Natural killer cell (primary cell): Measurements from ENCODE around the gene SH3BP5. TPM values are rescaled to one million over a fixed set of nuclear protein-coding genes. Genes with fewer than 3 reads are reported as not detected.
A peak's percentile ranks its signal among the peaks of the same experiment; 100 is the strongest.

Experiments
- ATAC-seq, 3 donors: fragments of 150-1000 bp in 2 of 3; fragments of 200-7000 bp in 1 of 3; cut with Tn5 transposase; 1 replicate in 1 of 3; 2 replicates in 2 of 3; pipeline ENCODE4 v1.10.0; 2021; ENCODE audit warnings: mild to moderate bottlenecking in 2 of 3, moderate library complexity in 2 of 3
- DNase-seq, 2 donors: peaks; one replicate each; pipeline versions ENCODE4 v3.0.0 to v3.0.0-alpha.2; 2013 to 2021; ENCODE audit warnings: mixed read lengths in 1 of 2
- H3K27ac ChIP-seq: one replicate; pipeline ENCODE4 v1.5.1; 2013; ENCODE audit warnings: mild to moderate bottlenecking, low read length
- H3K27me3 ChIP-seq: one replicate; pipeline ENCODE4 v1.6.1; 2013; ENCODE audit warnings: low read length; ENCODE audit not compliant: control insufficient read depth, insufficient read depth
- H3K36me3 ChIP-seq: one replicate; pipeline ENCODE4 v1.6.1; 2013; ENCODE audit warnings: low read length; ENCODE audit not compliant: control insufficient read depth, insufficient read depth
- H3K4me1 ChIP-seq: one replicate; pipeline ENCODE4 v1.6.1; 2013; ENCODE audit warnings: low read length; ENCODE audit not compliant: control insufficient read depth, insufficient read depth
- H3K4me3 ChIP-seq: one replicate; pipeline ENCODE4 v1.5.1; 2013; ENCODE audit warnings: low read length
- H3K9me3 ChIP-seq: one replicate; pipeline ENCODE4 v1.6.1; 2013; ENCODE audit warnings: low read length; ENCODE audit not compliant: control insufficient read depth, insufficient read depth
- H3K27ac Mint-ChIP-seq, 2 donors: one replicate each; pipeline ENCODE4 v1.8.0; 2022; ENCODE audit warnings: mild to moderate bottlenecking in 2 of 2, mixed read lengths in 2 of 2, moderate library complexity in 1 of 2
- H3K27me3 Mint-ChIP-seq, 2 donors: one replicate each; pipeline ENCODE4 v1.8.0; 2022; ENCODE audit warnings: low read depth in 2 of 2, mixed read lengths in 2 of 2
- H3K36me3 Mint-ChIP-seq: one replicate; pipeline ENCODE4 v1.8.0; 2022; ENCODE audit warnings: mixed read lengths
- H3K4me1 Mint-ChIP-seq, 2 donors: one replicate each; pipeline ENCODE4 v1.8.0; 2022; ENCODE audit warnings: mixed read lengths in 2 of 2
- H3K4me3 Mint-ChIP-seq: one replicate; pipeline ENCODE4 v1.8.0; 2022; ENCODE audit warnings: mild to moderate bottlenecking, moderate library complexity, mixed read lengths
- H3K9me3 Mint-ChIP-seq, 2 donors: one replicate each; pipeline ENCODE4 v1.8.0; 2022; ENCODE audit warnings: mixed read lengths in 2 of 2
- CTCF ChIP-seq: fragments of 200-600 bp; IDR thresholded peaks from one replicate; pipeline ENCODE4 v1.8.0; 2022; ENCODE audit warnings: antibody characterized with exemption
- WGBS: methylation state at CpG from one replicate; pipeline ENCODE4 v1.1.7; 2013; ENCODE audit warnings: missing lambda C conversion rate; ENCODE audit not compliant: insufficient coverage; 5-methylcytosine and 5-hydroxymethylcytosine counted together
- intact Hi-C: fragments of 100-400 bp; cut with micrococcal nuclease; formaldehyde crosslinking; loops from one replicate; pipeline ENCODE4 v1.14.2; 2022
- total RNA-seq, 4 donors: library from RNA; stranded (reverse); fragments of 120-200 nt in 1 of 4; gene quantifications; one replicate each; pipeline versions ENCODE4 v1.2.3 to v1.2.4, GENCODE V29; 2013 to 2022

Gene SH3BP5
- total RNA-seq, 3 donors from 2014 or later (not counting 1 experiment from before 2014, with no cell fraction given) = 89.4 to 129 (median 91.0) TPM

- intact Hi-C loops = no loop called here
- DNase-seq (no peak), ATAC-seq (no peak)
- 71% methylated on average over 3 of the region's 4 CpGs for WGBS
- Histone ChIP-seq H3K36me3 (peaks cover 9% of the 10 kb centered on the region), H3K4me1 (peaks cover 80% of the 10 kb centered on the region), H3K4me3 (no peak overlapping the region), H3K9me3 (no peaks in the 10 kb centered on the region), H3K27ac (no peak overlapping the region), H3K27me3 (no peaks in the 10 kb centered on the region)
- H3K27ac Mint-ChIP-seq = peak overlapping the region; percentile 80 to 92
- TF ChIP-seq CTCF = no peak
- H3K27me3 Mint-ChIP-seq = no peaks in the 10 kb centered on the region
- peaks cover 93 to 97% of the 10 kb centered on the region in 2 donors for H3K4me1 Mint-ChIP-seq
- no peaks in the 10 kb centered on the region for H3K9me3 Mint-ChIP-seq
- H3K4me3 Mint-ChIP-seq = peak overlapping the region; percentile 35
- H3K36me3 Mint-ChIP-seq = no peaks in the 10 kb centered on the region
These were observed 53.2 kb downstream of the SH3BP5 start for GRCh38 chr3:15279205-15279604.

- intact Hi-C loops = no loop called here
- H3K27ac ChIP-seq = no peak overlapping the region
- peak overlapping the region; percentile 92 to 98 for H3K27ac Mint-ChIP-seq
These were observed 54.4 kb downstream of the SH3BP5 start for GRCh38 chr3:15277861-15278500.

GRCh38 chr3:15276028-15276724 is 56.2 kb downstream of the SH3BP5 start:
- peak overlapping the region; percentile 60 for H3K27ac ChIP-seq
- 84% methylated on average over 11 of the region's 11 CpGs for WGBS
- peaks cover 86% of the 10 kb centered on the region for H3K4me1 ChIP-seq
- H3K9me3 ChIP-seq = no peaks in the 10 kb centered on the region
- no peak for DNase-seq
- no peaks in the 10 kb centered on the region for H3K9me3 Mint-ChIP-seq
- TF ChIP-seq CTCF = no peak
- intact Hi-C loops = no loop called here
- no peaks in the 10 kb centered on the region for H3K36me3 Mint-ChIP-seq
- no peaks in the 10 kb centered on the region for H3K27me3 Mint-ChIP-seq
- H3K4me1 Mint-ChIP-seq = peaks cover 91 to 95% of the 10 kb centered on the region in 2 donors
- H3K27me3 ChIP-seq = no peaks in the 10 kb centered on the region
- peak overlapping the region; percentile 50 for H3K4me3 Mint-ChIP-seq
- H3K4me3 ChIP-seq = no peak overlapping the region
- peaks cover 4% of the 10 kb centered on the region for H3K36me3 ChIP-seq
- no peak for ATAC-seq
- peak overlapping the region; percentile 92 to 98 for H3K27ac Mint-ChIP-seq

More at GRCh38 chr3:15277861-15278500, 54.4 kb downstream of the SH3BP5 start:
- Mint-ChIP-seq H3K36me3 (no peaks in the 10 kb centered on the region), H3K4me3 (no peak overlapping the region), H3K4me1 (peaks cover 93 to 97% of the 10 kb centered on the region in 2 donors), H3K27me3 (no peaks in the 10 kb centered on the region), H3K9me3 (no peaks in the 10 kb centered on the region)
- H3K9me3 ChIP-seq = no peaks in the 10 kb centered on the region
- no peaks in the 10 kb centered on the region for H3K27me3 ChIP-seq
- H3K4me1 ChIP-seq = peaks cover 80% of the 10 kb centered on the region
- WGBS = 94% methylated on average over 13 of the region's 13 CpGs
- DNase-seq = no peak
- H3K4me3 ChIP-seq = no peak overlapping the region
- H3K36me3 ChIP-seq = peaks cover 7% of the 10 kb centered on the region
- no peak for ATAC-seq
- TF ChIP-seq CTCF = no peak
